ENCODE measurements around the gene NHLRC1.
"Not testable (repeated sequence)": the region's sequence is repeated elsewhere in the genome, so short reads cannot be mapped to it uniquely, and the experiment has no call there.

Gene NHLRC1

GRCh38 chr6:18160911-18161310, 38.4 kb upstream of the NHLRC1 start:
- no peak overlapping the region for H3K4me3 ChIP-seq (ENCODE audit: low read depth, low read length)
- no peak for TF ChIP-seq CTCF (IDR thresholded peaks at IDR 0.05; ENCODE audit: low read depth, low read length)

- TF ChIP-seq CTCF (IDR thresholded peaks at IDR 0.05; ENCODE audit: low read depth, low read length), result peak; percentile 23
- H3K4me3 ChIP-seq (ENCODE audit: low read depth, low read length), result peak overlapping the region; percentile 95
Measured at GRCh38 chr6:18155864-18156421, 33.5 kb upstream of the NHLRC1 start.

- TF ChIP-seq CTCF (IDR thresholded peaks at IDR 0.05; ENCODE audit: low read depth, low read length), result no peak
- peak within 1 kb of the TSS; percentile 95 for H3K4me3 ChIP-seq (ENCODE audit: low read depth, low read length)
Measured at GRCh38 chr6:18155150-18155863, 32.8 kb upstream of the NHLRC1 start, which contains the start of gene KDM1B. Gene KDM1B, plus strand, starts transcription at chr6:18155422. Its CDS starts 4,474 bp downstream, at chr6:18159896.

- H3K4me3 ChIP-seq (ENCODE audit: low read depth, low read length), result peak within 1 kb of the TSS; percentile 95
- no peak for TF ChIP-seq CTCF (IDR thresholded peaks at IDR 0.05; ENCODE audit: low read depth, low read length)
Measured at GRCh38 chr6:18154507-18155149, 32.2 kb upstream of the NHLRC1 start, which contains the start of gene TPMT. Gene TPMT, minus strand, starts transcription at chr6:18155077. Its CDS starts 5,950 bp downstream, at chr6:18149127.

- TF ChIP-seq CTCF (IDR thresholded peaks at IDR 0.05; ENCODE audit: low read depth, low read length), result no peak
- H3K4me3 ChIP-seq (ENCODE audit: low read depth, low read length), result peak overlapping the region; percentile 17; the same call in 1 of the 2 replicates
Measured at GRCh38 chr6:18153311-18153703, 30.8 kb upstream of the NHLRC1 start.

GRCh38 chr6:18151801-18152200, 29.3 kb upstream of the NHLRC1 start:
- TF ChIP-seq CTCF (IDR thresholded peaks at IDR 0.05; ENCODE audit: low read depth, low read length), result no peak
- no peak overlapping the region for H3K4me3 ChIP-seq (ENCODE audit: low read depth, low read length)

GRCh38 chr6:18151391-18151790, 28.9 kb upstream of the NHLRC1 start:
- H3K4me3 ChIP-seq (ENCODE audit: low read depth, low read length), result not testable (repeated sequence)

Data from WI38 (cell line).